ENCODE results near the gene NEK10. TPM values are rescaled to one million over a fixed set of nuclear protein-coding genes. Genes with fewer than 3 reads are reported as not detected.
"Not testable (repeated sequence)": the region's sequence is repeated elsewhere in the genome, so short reads cannot be mapped to it uniquely, and the experiment has no call there.

Gene NEK10
- total RNA-seq, 1 experiment from 2014 or later, result 1.7 TPM

DNA sequence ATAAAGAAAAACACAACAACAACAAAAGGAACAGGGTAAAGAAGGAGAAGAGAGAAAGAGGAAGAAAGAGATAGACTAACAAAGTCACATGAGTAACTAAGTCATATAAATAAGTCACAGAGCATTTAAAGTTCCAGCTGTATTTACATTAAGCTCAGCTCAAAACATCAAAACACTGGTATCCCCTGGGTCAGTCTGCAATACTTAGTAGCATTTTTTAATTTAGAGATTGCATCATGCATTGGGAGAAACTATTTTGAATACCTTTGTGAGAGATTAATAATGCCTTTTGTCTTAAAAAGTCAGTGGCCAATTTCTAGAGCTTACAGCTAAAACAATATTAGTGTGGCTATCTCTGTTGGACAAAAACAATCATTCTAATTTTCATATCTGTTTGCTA, 78.4 kb downstream of the NEK10 start:
- POLR2A ChIA-PET (ENCODE audit: unreplicated experiment), result no interaction called here
- no peaks in the 10 kb centered on the region for H3F3A ChIP-seq (ENCODE audit: low read length, unreplicated experiment)
- H3K79me2 ChIP-seq (ENCODE audit: low read length), result no peaks in the 10 kb centered on the region
- no peaks in the 10 kb centered on the region for H3K9me2 ChIP-seq (replicated peaks; ENCODE audit: low read length)
- TF ChIP-seq EZH2 (IDR thresholded peaks at IDR 0.05; ENCODE audit: low read length, unreplicated experiment) (no peak), EZH2phosphoT487 (IDR thresholded peaks at IDR 0.05; ENCODE audit: borderline replicate concordance, low read length) (no peak)
- TF ChIP-seq, protein P1, sequence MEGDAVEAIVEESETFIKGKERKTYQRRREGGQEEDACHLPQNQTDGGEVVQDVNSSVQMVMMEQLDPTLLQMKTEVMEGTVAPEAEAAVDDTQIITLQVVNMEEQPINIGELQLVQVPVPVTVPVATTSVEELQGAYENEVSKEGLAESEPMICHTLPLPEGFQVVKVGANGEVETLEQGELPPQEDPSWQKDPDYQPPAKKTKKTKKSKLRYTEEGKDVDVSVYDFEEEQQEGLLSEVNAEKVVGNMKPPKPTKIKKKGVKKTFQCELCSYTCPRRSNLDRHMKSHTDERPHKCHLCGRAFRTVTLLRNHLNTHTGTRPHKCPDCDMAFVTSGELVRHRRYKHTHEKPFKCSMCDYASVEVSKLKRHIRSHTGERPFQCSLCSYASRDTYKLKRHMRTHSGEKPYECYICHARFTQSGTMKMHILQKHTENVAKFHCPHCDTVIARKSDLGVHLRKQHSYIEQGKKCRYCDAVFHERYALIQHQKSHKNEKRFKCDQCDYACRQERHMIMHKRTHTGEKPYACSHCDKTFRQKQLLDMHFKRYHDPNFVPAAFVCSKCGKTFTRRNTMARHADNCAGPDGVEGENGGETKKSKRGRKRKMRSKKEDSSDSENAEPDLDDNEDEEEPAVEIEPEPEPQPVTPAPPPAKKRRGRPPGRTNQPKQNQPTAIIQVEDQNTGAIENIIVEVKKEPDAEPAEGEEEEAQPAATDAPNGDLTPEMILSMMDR (conservative IDR thresholded peaks at IDR 0.05; ENCODE audit: low read depth, low read length), result no peak
- intact Hi-C loops (cut with micrococcal nuclease), result loop anchor here (2.0 kb wide), 1 partner anchor 16 kb away; no protein-coding TSS in a partner anchor
- no peak overlapping the region for H2AFZ ChIP-seq (ENCODE audit: low read length)
- 0 out of 2 replicates have a peak overlapping the region, but pooled peaks have one; percentile 24 for H3K4me2 ChIP-seq (ENCODE audit: low read length)
- 0 out of 2 replicates have a peak overlapping the region, but pooled peaks have one; percentile 3 for H3K27ac ChIP-seq (ENCODE audit: low read length)
- no peaks in the 10 kb centered on the region for H3K9me3 ChIP-seq (ENCODE audit: low read length)
- peaks cover 13% of the 10 kb centered on the region for H3K4me1 ChIP-seq (ENCODE audit: insufficient read depth, low read length)
- no TSS peak for BruUV-seq (replicated peaks)
- CTCF ChIA-PET, result interaction anchor here (0.8 kb wide), 1 partner anchor 391 kb away, joined by 3 read pairs; no protein-coding TSS in a partner anchor
- no peaks in the 10 kb centered on the region for H3K36me3 ChIP-seq (ENCODE audit: low read depth, low read length)
- H4K20me1 ChIP-seq (ENCODE audit: low read length), result no peaks in the 10 kb centered on the region
- peak; percentile 39; the same call in 1 of the 2 replicates for ATAC-seq
- no peak overlapping the region for H3K4me3 ChIP-seq (ENCODE audit: low read length)
- no peak overlapping the region for H3K9ac ChIP-seq (ENCODE audit: low read length)
- no peaks in the 10 kb centered on the region for H3K27me3 ChIP-seq (ENCODE audit: low read length)
- no peak for DNase-seq

DNA sequence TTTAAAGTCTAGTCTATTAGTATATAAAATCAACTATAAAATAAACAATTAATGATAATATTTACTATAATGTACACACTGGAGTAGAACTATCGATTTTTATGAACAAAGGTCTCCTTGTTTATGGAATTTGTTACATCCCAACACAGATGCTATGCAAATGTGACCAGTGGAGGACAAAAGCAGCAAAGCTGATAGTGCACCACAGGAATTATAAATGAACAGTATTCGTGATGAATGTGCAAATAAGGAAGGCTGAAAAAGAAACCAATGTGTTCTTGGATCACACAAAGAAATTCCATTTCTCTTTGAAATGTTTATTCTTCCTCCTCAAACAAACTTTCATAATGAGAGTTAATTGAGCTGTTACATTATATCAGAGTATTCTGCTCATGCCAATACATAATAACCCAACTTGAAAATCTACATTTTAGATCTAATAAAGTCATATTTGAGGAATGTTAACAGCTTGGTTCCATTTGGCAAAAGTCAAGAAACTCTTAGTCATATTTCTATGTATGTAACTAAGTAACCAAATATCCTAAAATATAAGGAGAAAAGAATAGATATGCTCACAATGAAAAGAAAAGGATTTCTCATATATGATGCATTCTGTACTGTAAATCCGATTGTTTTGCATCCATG, 79.3 kb downstream of the NEK10 start:
- intact Hi-C loops (cut with micrococcal nuclease), result loop anchor here (2.0 kb wide), 1 partner anchor 17 kb away; no protein-coding TSS in a partner anchor
- no peaks in the 10 kb centered on the region for H3F3A ChIP-seq (ENCODE audit: low read length, unreplicated experiment)
- DNase-seq (peak; percentile 60), ATAC-seq (peak; percentile 71)
- H2AFZ ChIP-seq (ENCODE audit: low read length), result no peak overlapping the region
- no peaks in the 10 kb centered on the region for H3K27me3 ChIP-seq (ENCODE audit: low read length)
- BruUV-seq (replicated peaks), result no TSS peak
- no peaks in the 10 kb centered on the region for H3K9me3 ChIP-seq (ENCODE audit: low read length)
- no peaks in the 10 kb centered on the region for H3K9me2 ChIP-seq (replicated peaks; ENCODE audit: low read length)
- ChIA-PET POLR2A (ENCODE audit: unreplicated experiment) (no interaction called here), CTCF (interaction anchor here (0.5 kb wide), 1 partner anchor 19 kb away, joined by 3 read pairs; no protein-coding TSS in a partner anchor)
- H3K79me2 ChIP-seq (ENCODE audit: low read length), result no peaks in the 10 kb centered on the region
- no peaks in the 10 kb centered on the region for H3K36me3 ChIP-seq (ENCODE audit: low read depth, low read length)
- H3K27ac ChIP-seq (ENCODE audit: low read length), result 0 out of 2 replicates have a peak overlapping the region, but pooled peaks have one; percentile 3
- no peak overlapping the region for H3K9ac ChIP-seq (ENCODE audit: low read length)
- peak overlapping the region; percentile 24; the same call in 1 of the 2 replicates for H3K4me2 ChIP-seq (ENCODE audit: low read length)
- no peak for TF ChIP-seq EZH2phosphoT487 (IDR thresholded peaks at IDR 0.05; ENCODE audit: borderline replicate concordance, low read length)
- TF ChIP-seq, protein P1 (conservative IDR thresholded peaks at IDR 0.05; ENCODE audit: low read depth, low read length), result no peak
- TF ChIP-seq EZH2 (IDR thresholded peaks at IDR 0.05; ENCODE audit: low read length, unreplicated experiment), result no peak
- H3K4me1 ChIP-seq (ENCODE audit: insufficient read depth, low read length), result peaks cover 13% of the 10 kb centered on the region
- no peaks in the 10 kb centered on the region for H4K20me1 ChIP-seq (ENCODE audit: low read length)
- no peak overlapping the region for H3K4me3 ChIP-seq (ENCODE audit: low read length)

DNA sequence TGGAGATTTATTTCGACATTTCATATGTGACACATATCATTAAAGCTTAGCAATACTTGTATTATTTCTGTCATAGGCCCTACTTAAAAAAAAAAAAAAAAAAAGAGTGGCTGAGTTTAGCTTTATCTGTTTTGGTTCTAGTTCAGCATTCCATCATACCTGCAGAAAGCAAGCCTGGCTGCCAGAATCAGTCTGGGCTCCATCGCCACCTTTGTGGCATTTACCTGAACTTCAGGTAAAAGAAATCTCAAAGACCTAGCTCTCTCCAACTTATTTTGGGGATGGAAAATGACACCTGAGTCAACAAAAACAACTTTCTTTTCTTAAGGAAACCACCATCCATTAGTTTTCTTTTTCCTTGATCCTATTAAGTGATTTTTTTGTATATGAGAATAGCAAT, 82.1 kb downstream of the NEK10 start:
- intact Hi-C loops (cut with micrococcal nuclease), result no loop called here
- no peaks in the 10 kb centered on the region for H3K79me2 ChIP-seq (ENCODE audit: low read length)
- no peak overlapping the region for H2AFZ ChIP-seq (ENCODE audit: low read length)
- H3K27me3 ChIP-seq (ENCODE audit: low read length), result no peaks in the 10 kb centered on the region
- no peaks in the 10 kb centered on the region for H3K9me2 ChIP-seq (replicated peaks; ENCODE audit: low read length)
- H3K4me2 ChIP-seq (ENCODE audit: low read length), result no peak overlapping the region
- H3K9ac ChIP-seq (ENCODE audit: low read length), result no peak overlapping the region
- peaks cover 13% of the 10 kb centered on the region for H3K4me1 ChIP-seq (ENCODE audit: insufficient read depth, low read length)
- no peaks in the 10 kb centered on the region for H3F3A ChIP-seq (ENCODE audit: low read length, unreplicated experiment)
- H3K9me3 ChIP-seq (ENCODE audit: low read length), result no peaks in the 10 kb centered on the region
- no peak for TF ChIP-seq EZH2 (IDR thresholded peaks at IDR 0.05; ENCODE audit: low read length, unreplicated experiment)
- TF ChIP-seq, protein P1 (conservative IDR thresholded peaks at IDR 0.05; ENCODE audit: low read depth, low read length), result no peak
- TF ChIP-seq EZH2phosphoT487 (IDR thresholded peaks at IDR 0.05; ENCODE audit: borderline replicate concordance, low read length), result no peak
- CTCF ChIA-PET, result interaction anchor here (1.1 kb wide), 1 partner anchor 33 kb away, joined by 3 read pairs; no protein-coding TSS in a partner anchor
- H3K36me3 ChIP-seq (ENCODE audit: low read depth, low read length), result no peaks in the 10 kb centered on the region
- H3K27ac ChIP-seq (ENCODE audit: low read length), result no peak overlapping the region
- POLR2A ChIA-PET (ENCODE audit: unreplicated experiment), result interaction anchor here (0.7 kb wide), 1 partner anchor 793 kb away, joined by 6 read pairs; no protein-coding TSS in a partner anchor
- H3K4me3 ChIP-seq (ENCODE audit: low read length), result no peak overlapping the region
- no peaks in the 10 kb centered on the region for H4K20me1 ChIP-seq (ENCODE audit: low read length)
- no TSS peak for BruUV-seq (replicated peaks)
- DNase-seq (no peak), ATAC-seq (no peak)

DNA sequence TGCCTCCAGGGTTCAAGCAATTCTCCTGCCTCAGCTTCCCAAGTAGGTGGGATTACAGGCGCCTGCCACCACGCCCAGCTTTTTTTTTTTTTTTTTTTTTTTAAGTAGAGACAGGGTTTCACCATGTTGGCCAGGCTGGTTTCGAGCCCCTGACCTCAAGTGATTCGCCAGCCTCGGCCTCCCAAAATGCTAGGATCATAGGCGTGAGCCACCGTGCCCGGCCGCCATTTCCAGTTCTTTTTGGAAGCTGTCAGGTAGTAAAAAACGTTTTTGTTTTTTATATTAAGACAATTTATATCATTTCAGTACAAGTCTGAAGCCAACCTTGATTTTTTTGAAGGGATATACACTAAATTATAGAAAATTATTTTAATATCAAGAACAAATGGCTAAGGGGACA, 82.7 kb downstream of the NEK10 start:
- POLR2A ChIA-PET (ENCODE audit: unreplicated experiment); H3K27me3 ChIP-seq (ENCODE audit: low read length); H2AFZ ChIP-seq (ENCODE audit: low read length); H3K4me3 ChIP-seq (ENCODE audit: low read length); H3K4me2 ChIP-seq (ENCODE audit: low read length); BruUV-seq (replicated peaks); H3K9me3 ChIP-seq (ENCODE audit: low read length); H3K79me2 ChIP-seq (ENCODE audit: low read length); H3K9ac ChIP-seq (ENCODE audit: low read length); H4K20me1 ChIP-seq (ENCODE audit: low read length); H3K36me3 ChIP-seq (ENCODE audit: low read depth, low read length); H3F3A ChIP-seq (ENCODE audit: low read length, unreplicated experiment); ATAC-seq; H3K9me2 ChIP-seq (replicated peaks; ENCODE audit: low read length); H3K27ac ChIP-seq (ENCODE audit: low read length); intact Hi-C loops (cut with micrococcal nuclease); DNase-seq: not testable (repeated sequence)
- CTCF ChIA-PET, result interaction anchor here (1.1 kb wide), 1 partner anchor 33 kb away, joined by 3 read pairs; no protein-coding TSS in a partner anchor
- peaks cover 13% of the 10 kb centered on the region for H3K4me1 ChIP-seq (ENCODE audit: insufficient read depth, low read length)

All from PC-3 (cell line).